Cortex of kidney (tissue), 1 donor: ENCODE results near the gene IQCE.
A peak's percentile ranks its signal among the peaks of the same experiment; 100 is the strongest.
"Not testable (repeated sequence)": the region's sequence is repeated elsewhere in the genome, so short reads cannot be mapped to it uniquely, and the experiment has no call there.

Source experiments
- DNase-seq: peaks from one replicate; lab custom pipeline; 2025; lab: John Stamatoyannopoulos, UW

The IQCE gene

GRCh38 chr7:2553831-2554581 lies 4.8 kb upstream of the IQCE start:
- no peak for DNase-seq

- no peak for DNase-seq
Measured at GRCh38 chr7:2554661-2555111, 4.1 kb upstream of the IQCE start.

GRCh38 chr7:2555121-2556052 lies 3.4 kb upstream of the IQCE start, which contains the start of gene BRAT1:
Gene BRAT1 (minus strand): TSS chr7:2555524. CDS start chr7:2554431, 1,093 bp downstream.
- DNase-seq = peak; percentile 69

GRCh38 chr7:2559283-2559950 lies 638 bp downstream of the IQCE start:
- no peak for DNase-seq

GRCh38 chr7:2563955-2564354 lies 5.2 kb downstream of the IQCE start:
- not testable (repeated sequence) for DNase-seq

- DNase-seq = no peak
Measured at GRCh38 chr7:2564970-2565540, 6.3 kb downstream of the IQCE start.

- DNase-seq = no peak
Measured at GRCh38 chr7:2566348-2566889, 7.6 kb downstream of the IQCE start.

GRCh38 chr7:2566890-2567678 lies 8.3 kb downstream of the IQCE start:
- no peak for DNase-seq

- no peak for DNase-seq
Measured at GRCh38 chr7:2567679-2568278, 9.0 kb downstream of the IQCE start.

GRCh38 chr7:2568521-2569223 lies 9.9 kb downstream of the IQCE start:
- no peak for DNase-seq

GRCh38 chr7:2569421-2569820 lies 10.6 kb downstream of the IQCE start:
- DNase-seq = no peak

GRCh38 chr7:2570021-2570420 lies 11.2 kb downstream of the IQCE start:
- no peak for DNase-seq

GRCh38 chr7:2571409-2571808 lies 12.6 kb downstream of the IQCE start:
- DNase-seq = no peak

- DNase-seq = no peak
Measured at GRCh38 chr7:2572101-2572842, 13.5 kb downstream of the IQCE start.

GRCh38 chr7:2573761-2574160 lies 15.0 kb downstream of the IQCE start:
- DNase-seq = no peak

- DNase-seq = no peak
Measured at GRCh38 chr7:2575046-2575732, 16.4 kb downstream of the IQCE start.

- no peak for DNase-seq
Measured at GRCh38 chr7:2575733-2576340, 17.1 kb downstream of the IQCE start.
